Breast epithelium (tissue), 3 donors: ENCODE measurements around the gene IQCH.

Experiments
- POLR2A ChIP-seq: fragments of 450-650 bp; IDR thresholded peaks from one replicate; pipeline ENCODE4 v1.6.1; 2016; ENCODE audit warnings: antibody characterized with exemption, mild to moderate bottlenecking, moderate library complexity
- POLR2AphosphoS5 ChIP-seq, 3 donors: sonication (generic); formaldehyde crosslinking; IDR thresholded peaks; one replicate each; pipeline ENCODE4 v1.6.1; 2017; ENCODE audit warnings: antibody characterized with exemption in 3 of 3
- TF ChIP-seq, protein P1 (sequence below), 3 donors: fragments of 450-650 bp; IDR thresholded peaks; one replicate each; pipeline ENCODE4 v1.5.1; 2016 to 2017; ENCODE audit warnings: antibody characterized with exemption in 3 of 3, mild to moderate bottlenecking in 3 of 3, moderate library complexity in 3 of 3

- TF ChIP-seq, protein P1, sequence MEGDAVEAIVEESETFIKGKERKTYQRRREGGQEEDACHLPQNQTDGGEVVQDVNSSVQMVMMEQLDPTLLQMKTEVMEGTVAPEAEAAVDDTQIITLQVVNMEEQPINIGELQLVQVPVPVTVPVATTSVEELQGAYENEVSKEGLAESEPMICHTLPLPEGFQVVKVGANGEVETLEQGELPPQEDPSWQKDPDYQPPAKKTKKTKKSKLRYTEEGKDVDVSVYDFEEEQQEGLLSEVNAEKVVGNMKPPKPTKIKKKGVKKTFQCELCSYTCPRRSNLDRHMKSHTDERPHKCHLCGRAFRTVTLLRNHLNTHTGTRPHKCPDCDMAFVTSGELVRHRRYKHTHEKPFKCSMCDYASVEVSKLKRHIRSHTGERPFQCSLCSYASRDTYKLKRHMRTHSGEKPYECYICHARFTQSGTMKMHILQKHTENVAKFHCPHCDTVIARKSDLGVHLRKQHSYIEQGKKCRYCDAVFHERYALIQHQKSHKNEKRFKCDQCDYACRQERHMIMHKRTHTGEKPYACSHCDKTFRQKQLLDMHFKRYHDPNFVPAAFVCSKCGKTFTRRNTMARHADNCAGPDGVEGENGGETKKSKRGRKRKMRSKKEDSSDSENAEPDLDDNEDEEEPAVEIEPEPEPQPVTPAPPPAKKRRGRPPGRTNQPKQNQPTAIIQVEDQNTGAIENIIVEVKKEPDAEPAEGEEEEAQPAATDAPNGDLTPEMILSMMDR (IDR thresholded peaks at IDR 0.05): no peak
- TF ChIP-seq POLR2A: no peak
- TF ChIP-seq POLR2AphosphoS5 (IDR thresholded peaks at IDR 0.05): no peak
Measured at GRCh38 chr15:67212684-67213367, 41.8 kb upstream of the IQCH start.
